Measurements from ENCODE around the gene OTX2.

Gene OTX2

DNA sequence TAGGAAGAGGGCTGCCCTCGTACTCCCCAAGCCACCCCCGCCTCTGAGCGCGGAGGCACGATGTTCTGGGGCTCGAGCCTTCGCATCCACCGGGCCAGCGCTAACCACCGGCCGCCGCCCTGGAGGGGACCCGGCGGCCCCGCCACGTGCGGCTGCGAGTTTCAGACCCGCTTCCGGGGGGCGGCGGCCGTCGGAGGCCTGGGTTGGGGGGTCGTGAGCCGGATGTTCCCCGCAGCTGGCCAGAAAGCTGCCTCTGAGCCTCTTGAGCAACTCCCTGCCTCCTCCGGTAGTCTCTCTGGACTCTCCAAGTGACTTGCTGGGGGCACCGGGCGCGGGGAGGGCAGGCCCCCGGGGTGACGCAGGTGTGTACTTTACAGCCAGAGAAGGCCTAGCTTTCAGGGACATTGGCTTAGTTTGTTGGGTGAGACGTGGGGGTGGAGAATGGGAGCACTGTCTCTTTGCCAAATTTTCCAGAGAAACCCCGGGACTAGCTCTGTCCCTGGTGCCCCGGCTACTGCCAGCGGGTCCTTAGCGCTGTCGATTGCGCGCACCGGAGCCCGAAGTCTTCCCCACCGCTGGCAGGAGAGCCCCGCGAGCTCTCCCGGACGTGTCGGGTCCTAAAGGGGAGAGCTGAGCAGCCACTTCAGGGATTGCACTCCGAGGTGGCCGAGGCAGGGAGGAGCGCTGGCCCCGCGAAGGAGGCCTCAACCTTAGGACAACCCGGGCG, 15.6 kb downstream of the OTX2 start:
- TF ChIP-seq, protein P1, sequence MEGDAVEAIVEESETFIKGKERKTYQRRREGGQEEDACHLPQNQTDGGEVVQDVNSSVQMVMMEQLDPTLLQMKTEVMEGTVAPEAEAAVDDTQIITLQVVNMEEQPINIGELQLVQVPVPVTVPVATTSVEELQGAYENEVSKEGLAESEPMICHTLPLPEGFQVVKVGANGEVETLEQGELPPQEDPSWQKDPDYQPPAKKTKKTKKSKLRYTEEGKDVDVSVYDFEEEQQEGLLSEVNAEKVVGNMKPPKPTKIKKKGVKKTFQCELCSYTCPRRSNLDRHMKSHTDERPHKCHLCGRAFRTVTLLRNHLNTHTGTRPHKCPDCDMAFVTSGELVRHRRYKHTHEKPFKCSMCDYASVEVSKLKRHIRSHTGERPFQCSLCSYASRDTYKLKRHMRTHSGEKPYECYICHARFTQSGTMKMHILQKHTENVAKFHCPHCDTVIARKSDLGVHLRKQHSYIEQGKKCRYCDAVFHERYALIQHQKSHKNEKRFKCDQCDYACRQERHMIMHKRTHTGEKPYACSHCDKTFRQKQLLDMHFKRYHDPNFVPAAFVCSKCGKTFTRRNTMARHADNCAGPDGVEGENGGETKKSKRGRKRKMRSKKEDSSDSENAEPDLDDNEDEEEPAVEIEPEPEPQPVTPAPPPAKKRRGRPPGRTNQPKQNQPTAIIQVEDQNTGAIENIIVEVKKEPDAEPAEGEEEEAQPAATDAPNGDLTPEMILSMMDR (IDR thresholded peaks at IDR 0.05; ENCODE audit: low read depth, low read length) = no peak
- no peak overlapping the region for H3K4me3 ChIP-seq (ENCODE audit: low read depth, low read length)

GRCh38 chr14:56794088-56794556, 16.2 kb downstream of the OTX2 start:
- H3K4me3 ChIP-seq (ENCODE audit: low read depth, low read length) = no peak overlapping the region
- TF ChIP-seq, protein P1 (IDR thresholded peaks at IDR 0.05; ENCODE audit: low read depth, low read length) = no peak

- TF ChIP-seq, protein P1 (IDR thresholded peaks at IDR 0.05; ENCODE audit: low read depth, low read length) = no peak
These were observed 20.3 kb downstream of the OTX2 start for GRCh38 chr14:56789955-56790354.

GRCh38 chr14:56787530-56787929, 22.7 kb downstream of the OTX2 start:
- no peak overlapping the region for H3K4me3 ChIP-seq (ENCODE audit: low read depth, low read length)
- TF ChIP-seq, protein P1 (IDR thresholded peaks at IDR 0.05; ENCODE audit: low read depth, low read length) = no peak

More at GRCh38 chr14:56789955-56790354, 20.3 kb downstream of the OTX2 start:
- no peak overlapping the region for H3K4me3 ChIP-seq (ENCODE audit: low read depth, low read length)

DNA sequence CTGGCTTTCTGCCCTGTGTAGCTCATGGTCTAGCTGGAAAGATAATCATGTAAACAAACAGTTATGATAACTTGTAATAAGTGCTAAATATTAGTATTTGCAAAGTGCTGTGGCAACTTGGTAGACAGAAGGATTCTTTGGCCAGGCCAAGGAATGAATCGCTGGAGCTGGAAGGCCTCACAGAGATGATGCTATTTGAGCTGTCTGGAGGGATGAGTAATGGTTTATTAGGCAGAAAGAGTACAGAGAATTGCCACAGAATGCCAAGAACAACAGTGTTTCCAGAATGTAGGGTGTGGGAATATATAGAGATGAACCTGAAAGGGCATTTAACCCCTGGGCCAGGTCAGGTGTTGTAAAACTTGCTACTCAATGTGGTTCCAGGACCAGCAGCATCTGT, 27.6 kb downstream of the OTX2 start:
- TF ChIP-seq, protein P1 (IDR thresholded peaks at IDR 0.05; ENCODE audit: low read depth, low read length) = no peak
- no peak overlapping the region for H3K4me3 ChIP-seq (ENCODE audit: low read depth, low read length)

GRCh38 chr14:56774503-56774902, 35.8 kb downstream of the OTX2 start:
- TF ChIP-seq, protein P1 (IDR thresholded peaks at IDR 0.05; ENCODE audit: low read depth, low read length) = no peak
- no peak overlapping the region for H3K4me3 ChIP-seq (ENCODE audit: low read depth, low read length)

DNA sequence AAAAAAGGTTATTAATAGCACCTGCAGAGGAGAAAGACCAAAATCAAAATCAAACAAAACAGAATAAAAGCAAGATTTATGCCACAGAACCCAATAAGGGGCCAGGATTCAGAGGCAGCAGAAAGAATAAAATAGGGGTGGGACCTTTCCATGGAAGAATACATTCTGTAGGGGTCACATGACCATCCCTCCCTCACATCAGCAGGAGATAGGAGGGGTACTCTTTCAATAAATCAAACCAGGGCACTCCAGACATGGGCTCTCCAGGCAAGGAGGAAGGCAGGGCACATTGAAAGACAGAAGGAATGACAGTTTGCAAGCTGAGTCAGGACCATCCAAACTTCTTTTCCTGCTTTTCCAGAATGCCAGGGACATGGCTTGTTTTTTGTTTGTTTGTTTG, 39.8 kb downstream of the OTX2 start:
- no peak overlapping the region for H3K4me3 ChIP-seq (ENCODE audit: low read depth, low read length)
- TF ChIP-seq, protein P1 (IDR thresholded peaks at IDR 0.05; ENCODE audit: low read depth, low read length) = no peak
